Activated T-helper 17 cell treated with anti-CD3 and anti-CD28 coated beads, Interleukin-2, amount 50 U/mL, for 72 hours (primary cell): ENCODE measurements around the gene ARR3. TPM values are rescaled to one million over a fixed set of nuclear protein-coding genes. Genes with fewer than 3 reads are reported as not detected.
"Not testable (repeated sequence)": the region's sequence is repeated elsewhere in the genome, so short reads cannot be mapped to it uniquely, and the experiment has no call there.

Experiments
- ATAC-seq: fragments of 150-1000 bp; cut with Tn5 transposase; replicated peaks from 2 replicates; pipeline ENCODE4 v1.10.0; 2021; ENCODE audit warnings: mild to moderate bottlenecking, moderate library complexity
- H3K27ac Mint-ChIP-seq: one replicate; pipeline ENCODE4 v1.8.0; 2022; ENCODE audit warnings: mixed read lengths
- H3K27me3 Mint-ChIP-seq: one replicate; pipeline ENCODE4 v1.8.0; 2022; ENCODE audit warnings: mixed read lengths
- H3K36me3 Mint-ChIP-seq: one replicate; pipeline ENCODE4 v1.8.0; 2022; ENCODE audit warnings: low read depth, mild to moderate bottlenecking, mixed read lengths
- H3K4me1 Mint-ChIP-seq: one replicate; pipeline ENCODE4 v1.8.0; 2022; ENCODE audit warnings: mixed read lengths
- H3K4me3 Mint-ChIP-seq: one replicate; pipeline ENCODE4 v1.8.0; 2022; ENCODE audit warnings: mild to moderate bottlenecking, mixed read lengths
- H3K9me3 Mint-ChIP-seq: one replicate; pipeline ENCODE4 v1.8.0; 2022; ENCODE audit warnings: mixed read lengths
- total RNA-seq, 2 donors: library from RNA; stranded (reverse); gene quantifications; one replicate each; pipeline ENCODE4 v1.2.3, GENCODE V29; 2022

The ARR3 gene
- total RNA-seq, 2 donors from 2014 or later: not detected

DNA sequence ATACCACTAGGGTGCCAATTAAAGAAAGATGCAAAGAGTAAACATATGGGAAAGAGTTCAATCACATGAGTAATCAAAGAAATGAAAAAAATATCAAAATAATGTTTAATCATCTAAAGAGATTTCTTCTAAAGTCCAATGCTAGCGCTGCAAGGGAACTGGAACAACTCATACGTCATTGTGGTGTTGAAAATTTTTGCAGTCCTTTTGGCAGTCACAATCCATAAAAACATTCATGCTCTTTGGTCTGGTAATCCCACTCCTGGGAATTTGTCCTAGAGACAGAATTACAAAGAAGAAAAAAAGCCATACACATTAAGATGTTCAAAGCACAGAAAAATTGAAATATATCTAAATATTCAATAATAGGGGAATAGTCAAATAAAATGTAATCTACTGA, 12.7 kb upstream of the ARR3 start:
- no peak for ATAC-seq
- no peak overlapping the region for H3K4me3 Mint-ChIP-seq
- H3K27me3 Mint-ChIP-seq: no peaks in the 10 kb centered on the region
- peaks cover 14% of the 10 kb centered on the region for H3K4me1 Mint-ChIP-seq
- H3K27ac Mint-ChIP-seq: no peak overlapping the region
- no peaks in the 10 kb centered on the region for H3K36me3 Mint-ChIP-seq
- H3K9me3 Mint-ChIP-seq: no peaks in the 10 kb centered on the region

DNA sequence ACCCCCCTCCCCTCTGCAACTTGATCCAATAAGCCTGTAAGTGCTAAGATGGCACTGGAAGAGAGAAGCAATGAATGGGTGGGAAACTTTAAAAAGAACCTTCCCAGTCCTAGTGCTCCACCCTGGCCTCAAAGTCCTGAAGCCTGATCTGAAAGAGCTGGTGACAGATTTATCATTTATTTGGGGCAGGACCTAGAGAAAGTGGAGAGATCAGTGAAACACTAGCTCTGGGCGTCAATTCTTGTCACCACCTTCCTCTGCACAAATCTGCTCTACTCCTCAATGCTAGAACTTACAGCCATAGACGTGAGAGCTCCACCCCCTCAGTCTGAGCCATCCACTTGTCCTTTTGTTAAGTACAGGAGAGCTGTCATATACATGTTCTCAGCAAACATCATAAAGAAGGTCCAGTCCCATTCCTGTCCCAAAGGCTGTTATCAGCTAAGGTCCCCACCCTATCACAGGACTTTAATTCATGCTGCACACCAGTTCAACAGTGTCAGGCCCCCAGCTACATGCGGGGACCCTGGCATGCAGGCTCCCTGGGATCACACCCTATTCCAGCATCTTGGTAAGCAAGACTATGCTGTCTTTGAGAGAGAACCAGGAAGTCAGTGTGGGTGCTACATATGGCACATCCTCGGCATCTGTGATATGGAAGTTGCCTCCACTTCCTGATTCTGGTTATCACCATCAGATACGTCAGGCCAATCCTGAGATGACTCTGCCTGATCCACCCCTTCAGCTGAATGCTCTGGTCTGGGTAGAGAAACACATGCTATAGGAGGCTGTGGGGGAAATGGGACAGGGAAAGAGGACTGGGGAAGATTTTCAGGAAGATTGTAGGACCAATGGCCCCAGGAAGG, 10.5 kb upstream of the ARR3 start:
- no peaks in the 10 kb centered on the region for H3K36me3 Mint-ChIP-seq
- no peaks in the 10 kb centered on the region for H3K9me3 Mint-ChIP-seq
- no peak for ATAC-seq
- H3K4me1 Mint-ChIP-seq: peaks cover 14% of the 10 kb centered on the region
- H3K27me3 Mint-ChIP-seq: no peaks in the 10 kb centered on the region
- no peak overlapping the region for H3K27ac Mint-ChIP-seq
- H3K4me3 Mint-ChIP-seq: no peak overlapping the region

DNA sequence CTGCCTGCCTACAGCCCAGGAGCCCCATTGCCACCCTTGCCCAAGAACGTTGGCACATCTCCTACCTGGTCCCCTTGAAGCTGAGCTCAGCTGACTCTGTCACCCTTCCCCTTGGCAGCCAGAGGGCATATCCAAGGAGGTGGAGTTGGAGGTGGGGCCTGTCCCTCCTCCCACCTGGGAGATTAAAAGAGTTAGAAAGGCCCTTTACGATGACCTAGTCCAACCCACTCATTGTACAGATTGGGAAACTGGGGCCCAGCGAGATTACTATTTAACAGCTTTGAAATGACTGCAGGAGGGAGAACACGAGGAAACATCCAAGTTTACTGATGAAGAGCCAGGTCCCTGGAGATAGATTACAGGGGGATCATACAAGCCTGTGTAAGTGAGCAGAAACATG, 8.0 kb upstream of the ARR3 start, which contains the start of gene P2RY4:
P2RY4 (minus strand) TSS at position 101 of the 400 bp plus-strand sequence. CDS start 580 bp downstream, outside the sequence.
- no peaks in the 10 kb centered on the region for H3K36me3 Mint-ChIP-seq
- no peak within 1 kb of the TSS for H3K27ac Mint-ChIP-seq
- H3K27me3 Mint-ChIP-seq: no peaks in the 10 kb centered on the region
- no peaks in the 10 kb centered on the region for H3K4me1 Mint-ChIP-seq
- H3K9me3 Mint-ChIP-seq: no peaks in the 10 kb centered on the region
- no peak within 1 kb of the TSS for H3K4me3 Mint-ChIP-seq
- no peak for ATAC-seq

DNA sequence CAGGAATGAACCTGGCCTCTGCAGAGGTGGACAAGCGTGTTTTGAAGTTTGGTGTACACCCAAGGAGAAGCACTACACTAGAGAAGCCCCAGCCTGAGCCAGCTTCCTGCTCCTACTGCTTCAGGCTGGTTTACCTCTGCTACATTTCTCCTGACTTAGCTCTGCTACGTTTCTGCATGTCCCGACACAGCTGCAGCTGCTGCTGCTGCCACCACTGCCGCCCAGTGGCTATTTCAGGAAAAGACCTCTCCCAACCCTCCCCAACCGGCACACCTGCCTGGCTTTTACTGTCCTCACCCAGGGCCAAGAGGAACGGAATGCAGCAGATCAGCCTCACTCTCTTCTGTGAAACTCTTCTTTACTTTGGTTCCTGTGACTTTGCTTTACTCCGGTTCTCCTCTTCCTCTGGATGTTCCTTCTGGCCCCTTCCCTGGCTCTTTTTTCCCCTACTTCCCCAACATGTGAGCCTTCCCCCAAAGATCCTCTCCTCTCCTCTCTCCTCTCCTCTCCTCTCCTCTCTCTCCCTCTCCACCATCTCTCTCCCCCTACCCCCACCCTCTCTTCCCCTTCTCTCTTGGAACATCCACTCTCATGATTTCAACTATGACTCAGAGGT, 5.1 kb upstream of the ARR3 start:
- Mint-ChIP-seq H3K27me3 (no peaks in the 10 kb centered on the region), H3K27ac (no peak overlapping the region), H3K36me3 (no peaks in the 10 kb centered on the region), H3K4me3 (no peak overlapping the region), H3K9me3 (no peaks in the 10 kb centered on the region), H3K4me1 (no peaks in the 10 kb centered on the region)
- ATAC-seq: peak; percentile 59

DNA sequence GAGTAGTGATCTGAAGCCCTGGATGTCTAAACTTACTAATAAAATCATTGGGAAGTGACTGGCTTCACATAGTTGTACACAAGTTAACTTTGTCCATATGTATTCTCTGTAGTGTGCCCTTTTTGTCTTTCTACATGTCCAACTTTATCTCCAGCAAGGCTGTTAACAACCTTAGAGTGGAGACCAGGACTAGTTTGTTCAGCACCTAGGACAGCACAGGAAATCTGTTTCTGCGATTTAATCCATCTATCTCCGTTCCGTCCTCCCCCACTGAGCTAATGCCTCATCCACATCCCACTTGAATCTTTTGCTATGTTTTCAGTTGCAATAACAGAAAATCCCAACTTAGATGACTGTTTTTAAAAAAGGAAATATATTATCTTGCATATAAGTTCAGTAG, 3.4 kb upstream of the ARR3 start:
- H3K9me3 Mint-ChIP-seq: no peaks in the 10 kb centered on the region
- H3K4me1 Mint-ChIP-seq: no peaks in the 10 kb centered on the region
- no peaks in the 10 kb centered on the region for H3K36me3 Mint-ChIP-seq
- H3K4me3 Mint-ChIP-seq: no peak overlapping the region
- no peak overlapping the region for H3K27ac Mint-ChIP-seq
- no peak for ATAC-seq
- no peaks in the 10 kb centered on the region for H3K27me3 Mint-ChIP-seq

DNA sequence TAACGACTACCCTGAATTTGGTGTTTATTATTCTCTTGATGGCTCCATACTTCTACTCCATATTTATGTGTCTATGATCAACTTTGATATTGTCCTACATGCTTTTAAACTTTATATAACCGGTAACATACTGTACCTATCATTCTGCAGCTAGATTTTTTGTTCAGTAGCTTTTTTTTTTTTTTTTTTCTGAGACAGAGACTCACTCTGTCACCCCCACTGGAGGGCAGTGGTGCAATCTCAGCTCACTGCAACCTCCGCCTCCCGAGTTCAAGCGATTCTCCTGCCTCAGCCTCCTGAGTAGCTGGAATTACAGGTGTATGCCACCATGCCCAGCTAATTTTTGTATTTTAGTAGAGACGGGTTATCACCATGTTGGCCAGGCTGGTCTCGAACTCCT, 5.9 kb downstream of the ARR3 start:
- not testable (repeated sequence) for H3K9me3 Mint-ChIP-seq, H3K4me3 Mint-ChIP-seq, H3K27me3 Mint-ChIP-seq, H3K27ac Mint-ChIP-seq, ATAC-seq, H3K36me3 Mint-ChIP-seq, H3K4me1 Mint-ChIP-seq

DNA sequence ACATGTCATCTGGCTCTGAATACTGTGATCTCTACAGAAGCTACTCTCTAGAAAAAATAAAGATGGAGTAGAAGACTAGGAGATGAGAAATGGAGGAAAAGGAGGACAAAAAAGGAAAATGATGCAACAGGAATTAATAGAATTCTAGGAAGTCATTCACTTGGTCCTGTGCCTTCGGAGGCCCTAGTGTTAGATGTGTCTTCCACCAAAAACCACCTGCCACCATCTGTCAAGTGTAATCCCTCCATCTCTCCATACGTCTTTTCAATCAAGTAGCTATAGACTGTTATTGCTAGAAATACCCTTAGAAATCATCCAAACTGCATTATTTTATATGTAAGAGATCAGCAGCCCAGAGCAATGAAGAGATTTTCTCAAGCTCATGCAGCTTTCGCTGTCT, 10.9 kb downstream of the ARR3 start:
- Mint-ChIP-seq H3K27ac (no peak overlapping the region), H3K36me3 (peaks cover 1% of the 10 kb centered on the region), H3K9me3 (no peaks in the 10 kb centered on the region), H3K4me1 (no peaks in the 10 kb centered on the region), H3K27me3 (no peaks in the 10 kb centered on the region), H3K4me3 (no peak overlapping the region)
- no peak for ATAC-seq

DNA sequence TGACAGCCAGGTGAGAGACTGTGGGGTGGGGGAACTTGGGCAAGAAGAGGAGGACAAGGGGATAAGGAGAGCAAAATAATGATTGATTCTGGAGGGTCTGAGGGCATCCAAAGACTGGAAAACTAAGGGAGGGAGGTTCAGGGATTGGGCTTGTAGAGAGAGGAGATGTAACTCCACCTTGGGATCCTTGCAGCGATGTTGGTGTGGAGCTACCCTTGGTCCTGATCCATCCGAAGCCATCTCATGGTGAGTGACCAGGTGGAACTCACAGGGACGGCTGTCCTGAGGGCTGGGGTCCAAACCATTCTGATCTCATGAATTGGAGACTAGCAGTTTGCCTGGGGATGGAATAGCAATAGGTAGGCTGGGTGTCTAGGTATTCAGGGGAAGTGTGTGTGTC, 12.4 kb downstream of the ARR3 start:
- Mint-ChIP-seq H3K4me3 (no peak overlapping the region), H3K4me1 (no peaks in the 10 kb centered on the region), H3K27me3 (no peaks in the 10 kb centered on the region), H3K9me3 (no peaks in the 10 kb centered on the region), H3K27ac (no peak overlapping the region), H3K36me3 (peaks cover 16% of the 10 kb centered on the region)
- ATAC-seq: no peak

DNA sequence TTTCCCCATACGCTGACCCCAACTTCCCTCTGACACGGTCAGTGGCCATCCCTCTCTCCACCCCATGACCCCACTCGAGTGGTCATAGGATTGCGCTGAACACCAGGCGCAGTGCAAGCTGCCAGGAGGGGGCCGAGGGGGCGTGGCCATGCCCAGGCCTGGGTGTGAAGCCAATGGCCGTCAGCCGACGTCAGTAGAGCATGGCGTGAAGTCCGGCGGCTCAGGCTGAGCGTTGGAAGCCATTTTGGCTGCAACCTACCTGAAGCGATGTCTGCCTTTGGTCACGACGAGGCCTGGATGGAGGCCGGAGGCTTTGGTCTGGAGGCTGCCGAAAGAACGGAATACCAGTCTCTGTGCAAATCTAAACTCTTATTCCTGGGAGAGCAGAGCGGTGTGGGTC, 13.8 kb downstream of the ARR3 start, which contains the start of gene RAB41:
RAB41 (plus strand) TSS at position 222 of the 400 bp plus-strand sequence; CDS start at position 268, 46 bp downstream.
- Mint-ChIP-seq H3K4me3 (no peak within 1 kb of the TSS), H3K27ac (no peak within 1 kb of the TSS), H3K36me3 (peaks cover 30% of the 10 kb centered on the region), H3K27me3 (no peaks in the 10 kb centered on the region), H3K9me3 (no peaks in the 10 kb centered on the region), H3K4me1 (no peaks in the 10 kb centered on the region)
- ATAC-seq: no peak

DNA sequence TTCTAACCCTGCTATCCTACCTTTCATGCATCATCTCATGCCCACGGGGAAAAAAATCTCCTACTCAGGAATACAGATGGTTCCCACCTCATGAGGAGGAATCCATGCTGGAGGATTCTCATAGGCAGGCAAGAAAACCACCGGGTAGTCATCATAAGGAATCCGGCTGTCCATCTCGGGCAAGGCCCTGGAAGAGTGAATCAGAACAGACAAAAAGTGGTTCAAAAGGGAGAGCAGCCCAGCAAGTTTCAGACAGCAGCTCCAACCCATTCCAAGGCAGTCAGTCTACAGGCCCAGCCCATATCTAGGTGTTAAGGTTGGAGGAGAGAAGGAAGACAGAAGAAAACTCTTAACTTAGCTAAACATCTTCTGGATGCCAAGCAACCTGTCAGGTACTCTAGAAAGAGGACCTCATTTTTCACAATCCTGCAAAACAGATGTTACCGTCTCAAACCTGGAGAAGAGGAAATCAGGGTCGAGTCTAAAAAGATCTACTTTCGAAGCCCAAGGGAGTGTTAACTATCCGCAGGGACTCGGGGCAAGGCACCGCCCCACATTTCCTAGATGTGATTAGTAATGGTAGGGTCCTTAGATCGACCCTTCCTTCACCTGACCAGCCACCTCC, 21.1 kb downstream of the ARR3 start:
- H3K4me1 Mint-ChIP-seq: no peaks in the 10 kb centered on the region
- H3K27me3 Mint-ChIP-seq: no peaks in the 10 kb centered on the region
- ATAC-seq: no peak
- H3K27ac Mint-ChIP-seq: peak overlapping the region; percentile 84
- H3K9me3 Mint-ChIP-seq: no peaks in the 10 kb centered on the region
- peak overlapping the region; percentile 85 for H3K4me3 Mint-ChIP-seq
- peaks cover 29% of the 10 kb centered on the region for H3K36me3 Mint-ChIP-seq

DNA sequence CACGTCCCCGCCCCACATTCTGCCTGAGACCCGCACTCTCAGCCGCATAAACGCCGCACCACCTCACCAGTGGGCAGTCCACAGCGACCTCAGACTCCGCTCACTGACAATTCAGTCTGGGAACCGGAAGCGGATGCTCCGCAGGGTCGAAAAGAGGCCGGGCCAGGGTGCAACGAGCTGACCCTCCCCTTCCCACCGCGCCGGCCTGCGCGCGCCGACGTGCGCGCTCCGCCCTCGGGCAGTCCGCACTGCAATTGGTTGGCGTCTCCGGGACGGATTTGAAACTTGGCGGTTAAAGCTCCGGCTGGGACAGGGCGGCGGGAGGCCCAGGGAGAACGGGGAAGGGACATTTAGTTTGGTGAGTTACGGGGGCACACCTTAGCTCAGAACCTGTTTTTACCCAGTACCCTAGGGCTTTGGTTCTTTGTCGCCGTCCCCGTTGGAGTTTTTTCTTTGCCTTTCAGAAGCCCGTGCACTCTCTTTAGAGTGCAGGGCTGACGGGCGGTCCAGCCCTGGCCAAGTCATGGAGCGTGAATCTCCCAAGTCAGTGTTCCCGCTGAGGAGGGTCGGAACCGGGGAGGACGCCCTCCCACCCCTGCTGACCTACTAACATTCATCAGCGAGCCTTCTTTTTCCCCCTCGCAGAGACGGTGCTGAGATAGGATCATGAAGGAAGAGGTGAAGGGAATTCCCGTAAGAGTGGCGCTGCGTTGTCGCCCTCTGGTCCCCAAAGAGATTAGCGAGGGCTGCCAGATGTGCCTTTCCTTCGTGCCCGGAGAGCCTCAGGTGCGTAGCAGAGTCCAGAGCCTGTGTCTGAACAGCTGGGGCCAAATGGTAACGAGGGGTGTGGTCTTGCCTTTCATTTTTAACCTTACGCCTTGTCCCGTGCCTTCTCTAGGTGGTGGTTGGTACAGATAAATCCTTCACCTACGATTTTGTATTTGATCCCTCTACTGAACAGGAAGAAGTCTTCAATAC, 21.9 kb downstream of the ARR3 start, which contains the start of the genes KIF4A and PDZD11:
KIF4A (plus strand) TSS at position 312 of the 978 bp plus-strand sequence; CDS start at position 667, 355 bp downstream.
PDZD11 (minus strand) TSS at position 135 of the 978 bp plus-strand sequence. CDS start 586 bp downstream, outside the sequence.
- Mint-ChIP-seq H3K36me3 (peaks cover 21% of the 10 kb centered on the region), H3K27ac (peak within 1 kb of the TSS; percentile 84), H3K27me3 (no peaks in the 10 kb centered on the region)

DNA sequence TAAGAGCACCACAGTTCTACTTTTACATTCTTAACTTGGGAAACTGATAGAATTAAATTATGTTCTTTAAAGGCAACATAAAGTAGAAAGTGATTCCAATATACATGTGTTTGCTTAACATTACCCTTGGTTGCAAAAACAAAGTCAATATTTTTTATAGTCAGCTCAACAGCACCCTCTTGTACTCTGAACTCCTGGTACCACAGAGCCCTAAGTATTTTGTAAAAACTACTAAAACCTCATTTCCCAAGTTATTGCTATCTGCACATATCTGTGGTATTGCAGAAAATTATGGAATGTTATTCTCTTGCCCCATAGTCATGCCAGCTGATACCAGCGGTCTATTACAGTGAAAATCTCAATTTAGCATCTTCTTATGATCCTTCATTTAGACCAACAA, 24.7 kb downstream of the ARR3 start:
- no peak for ATAC-seq
- Mint-ChIP-seq H3K36me3 (no peaks in the 10 kb centered on the region), H3K9me3 (no peaks in the 10 kb centered on the region), H3K4me1 (no peaks in the 10 kb centered on the region), H3K27me3 (no peaks in the 10 kb centered on the region), H3K27ac (no peak overlapping the region), H3K4me3 (no peak overlapping the region)

More for the DNA sequence above, 21.9 kb downstream of the ARR3 start, which contains the start of the genes KIF4A and PDZD11:
- Mint-ChIP-seq H3K4me1 (no peaks in the 10 kb centered on the region), H3K4me3 (peak within 1 kb of the TSS; percentile 85), H3K9me3 (no peaks in the 10 kb centered on the region)
- peak; percentile 99 for ATAC-seq

DNA sequence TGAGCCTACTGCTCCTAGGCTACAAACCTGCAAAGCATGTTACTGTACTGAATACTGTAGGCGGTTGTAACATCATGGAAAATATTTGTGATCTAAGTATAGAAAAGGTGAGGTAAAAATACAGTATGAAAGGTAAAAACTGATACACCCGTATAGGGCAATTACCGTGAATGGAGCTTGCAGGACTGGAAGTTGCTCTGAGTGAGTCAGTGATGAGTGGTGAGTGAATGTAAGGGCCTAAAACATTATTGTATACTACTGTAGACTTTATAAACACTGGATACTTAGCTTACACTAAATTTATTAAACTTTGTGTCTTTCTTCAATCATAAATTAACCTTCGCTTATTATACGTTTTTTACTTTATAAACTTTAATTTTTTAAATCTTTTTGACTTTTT, 25.5 kb downstream of the ARR3 start:
- no peaks in the 10 kb centered on the region for H3K36me3 Mint-ChIP-seq
- no peak overlapping the region for H3K4me3 Mint-ChIP-seq
- H3K4me1 Mint-ChIP-seq: no peaks in the 10 kb centered on the region
- no peaks in the 10 kb centered on the region for H3K9me3 Mint-ChIP-seq
- ATAC-seq: no peak
- no peak overlapping the region for H3K27ac Mint-ChIP-seq
- no peaks in the 10 kb centered on the region for H3K27me3 Mint-ChIP-seq

DNA sequence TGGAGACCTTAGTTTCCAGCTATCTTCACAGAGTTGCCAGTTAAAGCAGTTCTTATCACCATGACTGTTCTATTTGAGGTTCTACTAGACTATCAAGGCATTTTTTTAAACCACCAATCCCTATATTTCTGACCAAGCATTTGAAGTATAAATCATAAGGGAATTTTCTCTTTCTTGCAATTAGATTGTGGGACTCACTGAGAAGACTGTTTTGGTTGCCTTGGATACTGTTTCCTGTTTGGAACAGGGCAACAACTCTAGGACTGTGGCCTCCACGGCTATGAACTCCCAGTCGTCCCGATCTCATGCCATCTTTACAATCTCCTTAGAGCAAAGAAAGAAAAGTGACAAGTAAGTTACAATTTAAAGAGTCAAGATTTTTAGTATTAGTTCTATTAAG, 33.6 kb downstream of the ARR3 start:
- Mint-ChIP-seq H3K27ac (no peak overlapping the region), H3K4me1 (no peaks in the 10 kb centered on the region), H3K9me3 (no peaks in the 10 kb centered on the region), H3K36me3 (peaks cover 16% of the 10 kb centered on the region), H3K27me3 (no peaks in the 10 kb centered on the region), H3K4me3 (no peak overlapping the region)
- no peak for ATAC-seq
